K562 (cell line): Measurements from ENCODE around the gene STK17A. TPM values are rescaled to one million over a fixed set of nuclear protein-coding genes. Genes with fewer than 3 reads are reported as not detected.

Experiments
- CTCFL ChIP-seq: IDR thresholded peaks from 2 replicates; pipeline ENCODE4 v1.6.1; 2011; ENCODE audit warnings: borderline replicate concordance, low read depth, mild to moderate bottlenecking, moderate library complexity, low read length; ENCODE audit not compliant: insufficient read depth, poor library complexity, severe bottlenecking
- HINFP ChIP-seq: fragments of 450-650 bp; conservative IDR thresholded peaks from 2 replicates; pipeline ENCODE4 v1.6.1; 2016; ENCODE audit warnings: missing genetic modification characterization, low read depth, mild to moderate bottlenecking, control low read depth, missing compliant biosample characterization
- MLX ChIP-seq, 2 experiments: fragments of 450-650 bp in 1 of 2; sonication (generic) in 1 of 2; formaldehyde crosslinking; conservative IDR thresholded peaks; 2 replicates each; pipeline versions ENCODE4 v1.4.0 to v1.8.1; 2020 to 2022; ENCODE audit warnings: mild to moderate bottlenecking in 1 of 2, missing genetic modification reagents in 1 of 2
- MYBL2 ChIP-seq, 2 experiments: fragments of 450-650 bp in 1 of 2; sonication (generic) in 1 of 2; formaldehyde crosslinking in 1 of 2; IDR thresholded peaks; 2 replicates each; pipeline versions ENCODE4 v1.6.1 to v1.8.1; 2017 to 2022; ENCODE audit warnings: borderline replicate concordance in 1 of 2, inconsistent platforms in 1 of 2, low read depth in 1 of 2, mild to moderate bottlenecking in 1 of 2, missing genetic modification reagents in 1 of 2, moderate library complexity in 1 of 2
- POU5F1 ChIP-seq: fragments of 150-350 bp; IDR thresholded peaks from 2 replicates; pipeline ENCODE4 v1.6.1; 2014; ENCODE audit warnings: borderline replicate concordance, low read length, low read depth, mild to moderate bottlenecking; ENCODE audit not compliant: partially characterized antibody
- PYGO2 ChIP-seq: fragments of 450-650 bp; IDR thresholded peaks from 2 replicates; pipeline ENCODE4 v1.6.1; 2016; ENCODE audit warnings: mild to moderate bottlenecking, missing genetic modification characterization, moderate library complexity, missing compliant biosample characterization
- RNF219 ChIP-seq: fragments of 250-450 bp; sonication (Bioruptor Pico); IDR thresholded peaks from 2 replicates; pipeline ENCODE4 v1.5.0; 2022; ENCODE audit warnings: mild to moderate bottlenecking
- ZKSCAN8 ChIP-seq: fragments of 200-800 bp; sonication (Bioruptor generic); IDR thresholded peaks from 2 replicates; pipeline ENCODE4 v1.6.1; 2016; ENCODE audit warnings: missing genetic modification characterization, missing compliant biosample characterization
- ZNF174 ChIP-seq: fragments of 250-450 bp; sonication (Bioruptor Pico); IDR thresholded peaks from 2 replicates; pipeline ENCODE4 v1.4.0; 2020; ENCODE audit warnings: mild to moderate bottlenecking
- ZNF639 ChIP-seq, 2 experiments: fragments of 200-800 bp in 1 of 2; sonication (Bioruptor generic) in 1 of 2; sonication (generic) in 1 of 2; formaldehyde crosslinking in 1 of 2; IDR thresholded peaks in 1 of 2; conservative IDR thresholded peaks in 1 of 2; 2 replicates each; pipeline versions ENCODE4 v1.5.0 to v1.6.1; 2016 to 2020; ENCODE audit warnings: missing compliant biosample characterization in 1 of 2, missing genetic modification characterization in 1 of 2, missing genetic modification reagents in 1 of 2
- ZNF740 ChIP-seq, 3 experiments: fragments of 200-800 bp in 1 of 3; sonication (Bioruptor generic) in 1 of 3; sonication (generic) in 1 of 3; formaldehyde crosslinking in 1 of 3; IDR thresholded peaks; 2 replicates each; pipeline versions ENCODE4 v1.6.1 to v1.8.0; 2016 to 2022; ENCODE audit warnings: mild to moderate bottlenecking in 2 of 3, missing compliant biosample characterization in 2 of 3, missing genetic modification characterization in 2 of 3, missing genetic modification reagents in 1 of 3
- polyA plus RNA-seq, 8 experiments: library from polyadenylated mRNA; depleted of rRNA in 4 of 8; stranded (reverse) in 5 of 8; unstranded in 3 of 8; fragments of >200 nt; fragmentation: Nextera tagmentation in 2 of 8; fragmentation: Illumina TruSeq in 1 of 8; extraction: Ambion mirVana in 2 of 8; extraction: Trizol in 1 of 8; gene quantifications; 2 replicates each; pipeline versions ENCODE4 v1.2.1 to v1.2.3, GENCODE V29; 2011 to 2014; ENCODE audit warnings: inconsistent platforms in 1 of 8, missing spikeins in 1 of 8
- total RNA-seq, 7 experiments: library from RNA; depleted of rRNA in 6 of 7; stranded (reverse); fragments of >200 nt in 6 of 7; fragmentation: Illumina TruSeq in 2 of 7; extraction: Trizol in 2 of 7; gene quantifications; 2 replicates each; pipeline versions ENCODE4 v1.2.1 to v1.2.3, GENCODE V29; 2011 to 2021; ENCODE audit warnings: low replicate concordance in 1 of 7

The STK17A gene
- total and polyA plus RNA-seq, 9 of the 15 experiments (the other 6 are each of a cell fraction or from before 2014, with no cell fraction given): 3.4 to 16.3 (median 13.2) TPM

GRCh38 chr7:43582503-43583423 is at the start of gene STK17A (continued):
- no peak for TF ChIP-seq ZNF639 (CRISPR knock-in tag; conservative IDR thresholded peaks at IDR 0.05 in 1 of 2, IDR thresholded peaks at IDR 0.05 in 1 of 2)
- no peak for TF ChIP-seq MLX (CRISPR knock-in tag; conservative IDR thresholded peaks at IDR 0.05)
- TF ChIP-seq HINFP (tag): no peak
- TF ChIP-seq RNF219: no peak
- TF ChIP-seq POU5F1: no peak
- no peak for TF ChIP-seq ZNF174
- no peak; the same call in 1 of the 2 replicates for TF ChIP-seq ZNF740 (CRISPR knock-in tag; IDR thresholded peaks at IDR 0.05)
- no peak for TF ChIP-seq ZNF740 (tag; IDR thresholded peaks at IDR 0.05)
- TF ChIP-seq MYBL2 (IDR thresholded peaks at IDR 0.05; ENCODE audit: low read depth): no peak
- no peak for TF ChIP-seq MYBL2 (CRISPR knock-in tag; IDR thresholded peaks at IDR 0.05; ENCODE audit: borderline replicate concordance)
- no peak for TF ChIP-seq CTCFL
- TF ChIP-seq ZKSCAN8: no peak
- no peak for TF ChIP-seq PYGO2 (tag)
